ENCODE measurements around the gene WWOX. TPM values are rescaled to one million over a fixed set of nuclear protein-coding genes. Genes with fewer than 3 reads are reported as not detected.

Gene WWOX
- total and polyA plus RNA-seq, 7 donors = 7.1 to 46.8 (median 16.1) TPM

GRCh38 chr16:78292086-78292843 lies 192.8 kb downstream of the WWOX start:
- no peak for DNase-seq
- Histone ChIP-seq H3K27me3 (no peaks in the 10 kb centered on the region), H3K4me1 (peaks cover 0 to 11% (median 5%) of the 10 kb centered on the region in 4 donors), H3K4me3 (no peak overlapping the region), H3K27ac (no peak overlapping the region), H3K36me3 (no peaks in the 10 kb centered on the region), H3K9me3 (no peaks in the 10 kb centered on the region)
- intact Hi-C loops (cut with DNase I) = no loop called here
- 60% methylated on average over 4 of the region's 4 CpGs for WGBS, 2 donors
- TF ChIP-seq, protein P1, sequence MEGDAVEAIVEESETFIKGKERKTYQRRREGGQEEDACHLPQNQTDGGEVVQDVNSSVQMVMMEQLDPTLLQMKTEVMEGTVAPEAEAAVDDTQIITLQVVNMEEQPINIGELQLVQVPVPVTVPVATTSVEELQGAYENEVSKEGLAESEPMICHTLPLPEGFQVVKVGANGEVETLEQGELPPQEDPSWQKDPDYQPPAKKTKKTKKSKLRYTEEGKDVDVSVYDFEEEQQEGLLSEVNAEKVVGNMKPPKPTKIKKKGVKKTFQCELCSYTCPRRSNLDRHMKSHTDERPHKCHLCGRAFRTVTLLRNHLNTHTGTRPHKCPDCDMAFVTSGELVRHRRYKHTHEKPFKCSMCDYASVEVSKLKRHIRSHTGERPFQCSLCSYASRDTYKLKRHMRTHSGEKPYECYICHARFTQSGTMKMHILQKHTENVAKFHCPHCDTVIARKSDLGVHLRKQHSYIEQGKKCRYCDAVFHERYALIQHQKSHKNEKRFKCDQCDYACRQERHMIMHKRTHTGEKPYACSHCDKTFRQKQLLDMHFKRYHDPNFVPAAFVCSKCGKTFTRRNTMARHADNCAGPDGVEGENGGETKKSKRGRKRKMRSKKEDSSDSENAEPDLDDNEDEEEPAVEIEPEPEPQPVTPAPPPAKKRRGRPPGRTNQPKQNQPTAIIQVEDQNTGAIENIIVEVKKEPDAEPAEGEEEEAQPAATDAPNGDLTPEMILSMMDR (IDR thresholded peaks at IDR 0.05) = no peak

- Histone ChIP-seq H3K27me3 (no peaks in the 10 kb centered on the region), H3K4me3 (no peak overlapping the region), H3K4me1 (peaks cover 0 to 11% (median 5%) of the 10 kb centered on the region in 4 donors), H3K9me3 (no peaks in the 10 kb centered on the region), H3K27ac (no peak overlapping the region), H3K36me3 (no peaks in the 10 kb centered on the region)
- 32 to 76% methylated on average over 1 of the region's 1 CpG for whole genome bisulfite sequencing, 2 donors
- TF ChIP-seq EP300 (IDR thresholded peaks at IDR 0.05) (no peak), POLR2AphosphoS5 (IDR thresholded peaks at IDR 0.05) (no peak), POLR2A (IDR thresholded peaks at IDR 0.05) (no peak)
- TF ChIP-seq, protein P1 (IDR thresholded peaks at IDR 0.05) = no peak
- intact Hi-C loops (cut with DNase I) = no loop called here
- no peak for DNase-seq
Observed at GRCh38 chr16:78292844-78293380, 193.5 kb downstream of the WWOX start.

- H3K4me1 ChIP-seq = peaks cover 0 to 10% (median 3%) of the 10 kb centered on the region in 4 donors
- TF ChIP-seq, protein P1 (IDR thresholded peaks at IDR 0.05) = no peak
- TF ChIP-seq EP300 (IDR thresholded peaks at IDR 0.05) (no peak), POLR2AphosphoS5 (IDR thresholded peaks at IDR 0.05) (no peak), POLR2A (IDR thresholded peaks at IDR 0.05) (no peak)
- intact Hi-C loops (cut with DNase I) = no loop called here
- H3K27me3 ChIP-seq = no peaks in the 10 kb centered on the region
- 97% methylated on average over 4 of the region's 4 CpGs for WGBS, 2 donors
- H3K4me3 ChIP-seq = no peak overlapping the region
- DNase-seq = no peak
- H3K27ac ChIP-seq = no peak overlapping the region
- no peaks in the 10 kb centered on the region for H3K36me3 ChIP-seq
- H3K9me3 ChIP-seq = no peaks in the 10 kb centered on the region
Observed at GRCh38 chr16:78294538-78295225, 195.2 kb downstream of the WWOX start.

DNA sequence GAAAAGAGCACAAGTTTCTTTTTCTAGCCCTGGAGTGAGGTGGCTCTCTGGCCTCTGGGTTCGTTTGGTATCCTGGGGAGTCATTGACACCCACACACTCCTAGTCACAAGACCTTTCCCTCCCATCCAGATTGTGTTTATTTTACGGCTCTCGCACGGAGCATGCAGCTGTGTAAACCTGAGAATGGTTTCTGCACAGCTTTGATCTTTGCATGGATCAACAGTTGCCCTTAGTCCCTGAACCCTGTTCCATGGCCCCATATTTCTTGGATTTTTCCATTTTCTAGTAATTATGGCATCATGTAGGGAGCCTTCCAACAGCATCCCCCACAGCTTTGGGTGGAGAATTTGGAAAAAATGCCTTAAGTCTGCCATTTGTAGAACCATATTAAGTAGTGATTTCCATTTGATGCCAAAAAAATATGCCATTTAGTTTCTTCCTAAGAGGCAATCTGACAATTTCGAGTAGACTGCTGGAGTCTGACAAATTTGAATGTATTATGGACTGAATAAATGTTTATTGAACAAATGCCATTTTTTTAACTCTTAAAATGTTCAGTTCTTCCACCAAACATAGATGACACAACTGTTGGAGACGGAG lies 197.7 kb downstream of the WWOX start:
- TF ChIP-seq EP300 (IDR thresholded peaks at IDR 0.05) (no peak), POLR2A (IDR thresholded peaks at IDR 0.05) (no peak), POLR2AphosphoS5 (IDR thresholded peaks at IDR 0.05) (no peak)
- TF ChIP-seq, protein P1 (IDR thresholded peaks at IDR 0.05) = no peak
- DNase-seq = no peak
- 24 to 56% methylated on average over 6 of the region's 6 CpGs for WGBS, 2 donors
- intact Hi-C loops (cut with DNase I) = no loop called here
- H3K9me3 ChIP-seq = no peaks in the 10 kb centered on the region
- no peak overlapping the region for H3K4me3 ChIP-seq
- no peaks in the 10 kb centered on the region for H3K36me3 ChIP-seq
- H3K27me3 ChIP-seq = no peaks in the 10 kb centered on the region
- peaks cover 0 to 6% (median 0%) of the 10 kb centered on the region in 4 donors for H3K4me1 ChIP-seq
- no peak overlapping the region for H3K27ac ChIP-seq
